Neural progenitor cell (in vitro differentiated cells): ENCODE results near the gene TNS3.

Source experiments
- EZH2 ChIP-seq: fragments of 200-600 bp; sonication (generic); IDR thresholded peaks from 2 replicates; pipeline ENCODE4 v1.6.1; 2017; ENCODE audit warnings: antibody characterized with exemption, mild to moderate bottlenecking, moderate library complexity
- EZH2phosphoT487 ChIP-seq: fragments of 200-600 bp; sonication (generic); IDR thresholded peaks from 2 replicates; pipeline ENCODE4 v1.6.1; 2017; ENCODE audit warnings: antibody characterized with exemption
- TF ChIP-seq, protein P1 (sequence below): fragments of 200-600 bp; sonication (generic); IDR thresholded peaks from 2 replicates; pipeline ENCODE4 v1.5.1; 2017; ENCODE audit warnings: antibody characterized with exemption, mild to moderate bottlenecking

DNA sequence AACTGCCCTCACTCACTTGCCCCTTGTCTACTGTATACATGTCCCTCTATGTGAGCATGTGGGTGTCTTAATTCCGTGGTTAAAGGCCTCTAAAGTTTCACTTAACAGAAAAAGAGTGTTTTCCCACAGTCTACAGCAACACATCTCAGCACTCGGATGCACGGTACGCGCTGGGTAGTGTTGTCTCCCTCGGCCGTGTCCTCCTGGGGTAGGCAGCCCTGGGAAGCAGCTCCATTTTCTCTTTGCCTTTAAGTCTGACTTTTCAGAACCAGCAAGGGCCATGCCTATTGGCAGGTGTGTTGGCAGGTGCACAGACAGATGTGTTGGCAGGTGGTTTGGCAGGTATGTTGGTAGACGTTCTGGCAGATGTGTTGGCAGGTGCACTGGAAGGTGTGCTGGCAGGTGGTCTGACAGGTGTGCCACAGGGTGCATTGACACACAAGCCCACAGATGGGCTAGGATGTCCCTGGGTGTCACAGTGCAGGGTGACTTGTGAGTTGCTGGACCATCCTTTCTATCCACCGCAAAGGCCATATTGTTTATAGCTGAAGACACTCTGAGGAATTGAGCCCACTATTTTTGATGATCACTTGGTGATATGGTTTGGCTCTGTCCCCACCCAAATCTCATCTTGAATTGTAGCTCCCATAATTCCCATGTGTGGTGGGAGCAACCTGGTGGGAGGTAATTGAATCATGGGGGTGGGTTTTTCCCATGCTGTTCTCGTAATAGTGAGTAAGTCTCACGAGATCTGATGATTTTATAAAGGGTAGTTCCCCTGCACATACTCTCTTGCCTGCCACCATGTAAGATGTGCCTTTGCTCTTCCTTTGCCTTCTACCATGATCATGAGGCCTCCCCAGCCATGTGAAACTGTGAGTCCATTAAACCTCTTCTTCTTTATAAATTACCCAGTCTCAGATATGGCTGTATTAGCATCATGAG, 296.9 kb downstream of the TNS3 start:
- TF ChIP-seq, protein P1, sequence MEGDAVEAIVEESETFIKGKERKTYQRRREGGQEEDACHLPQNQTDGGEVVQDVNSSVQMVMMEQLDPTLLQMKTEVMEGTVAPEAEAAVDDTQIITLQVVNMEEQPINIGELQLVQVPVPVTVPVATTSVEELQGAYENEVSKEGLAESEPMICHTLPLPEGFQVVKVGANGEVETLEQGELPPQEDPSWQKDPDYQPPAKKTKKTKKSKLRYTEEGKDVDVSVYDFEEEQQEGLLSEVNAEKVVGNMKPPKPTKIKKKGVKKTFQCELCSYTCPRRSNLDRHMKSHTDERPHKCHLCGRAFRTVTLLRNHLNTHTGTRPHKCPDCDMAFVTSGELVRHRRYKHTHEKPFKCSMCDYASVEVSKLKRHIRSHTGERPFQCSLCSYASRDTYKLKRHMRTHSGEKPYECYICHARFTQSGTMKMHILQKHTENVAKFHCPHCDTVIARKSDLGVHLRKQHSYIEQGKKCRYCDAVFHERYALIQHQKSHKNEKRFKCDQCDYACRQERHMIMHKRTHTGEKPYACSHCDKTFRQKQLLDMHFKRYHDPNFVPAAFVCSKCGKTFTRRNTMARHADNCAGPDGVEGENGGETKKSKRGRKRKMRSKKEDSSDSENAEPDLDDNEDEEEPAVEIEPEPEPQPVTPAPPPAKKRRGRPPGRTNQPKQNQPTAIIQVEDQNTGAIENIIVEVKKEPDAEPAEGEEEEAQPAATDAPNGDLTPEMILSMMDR: no peak
- no peak for TF ChIP-seq EZH2
- no peak for TF ChIP-seq EZH2phosphoT487
